Peyer's patch (tissue), 4 donors: Measurements from ENCODE around the gene TRMT44.

Experiments used
- CTCF ChIP-seq, 6 experiments: fragments of 450-650 bp in 4 of 6; fragments of 200-600 bp in 2 of 6; sonication (generic) in 1 of 6; IDR thresholded peaks; one replicate each; pipeline ENCODE4 v1.5.1; 2017 to 2019; ENCODE audit warnings: antibody characterized with exemption in 6 of 6, mild to moderate bottlenecking in 3 of 6, moderate library complexity in 1 of 6
- POLR2A ChIP-seq, 2 donors: fragments of 450-650 bp; IDR thresholded peaks; one replicate each; pipeline ENCODE4 v1.5.1; 2017; ENCODE audit warnings: antibody characterized with exemption in 2 of 2, mild to moderate bottlenecking in 2 of 2, moderate library complexity in 2 of 2

- no peak for TF ChIP-seq CTCF (IDR thresholded peaks at IDR 0.05)
- no peak for TF ChIP-seq POLR2A (IDR thresholded peaks at IDR 0.05)
Observed at GRCh38 chr4:8492174-8492573, 51.6 kb downstream of the TRMT44 start.
